KG1 (cell line): ENCODE results near the gene GINM1.

Experiments
- DNase-seq: peaks from one replicate; lab custom pipeline; 2025; lab: John Stamatoyannopoulos, UW

The GINM1 gene, protein sequence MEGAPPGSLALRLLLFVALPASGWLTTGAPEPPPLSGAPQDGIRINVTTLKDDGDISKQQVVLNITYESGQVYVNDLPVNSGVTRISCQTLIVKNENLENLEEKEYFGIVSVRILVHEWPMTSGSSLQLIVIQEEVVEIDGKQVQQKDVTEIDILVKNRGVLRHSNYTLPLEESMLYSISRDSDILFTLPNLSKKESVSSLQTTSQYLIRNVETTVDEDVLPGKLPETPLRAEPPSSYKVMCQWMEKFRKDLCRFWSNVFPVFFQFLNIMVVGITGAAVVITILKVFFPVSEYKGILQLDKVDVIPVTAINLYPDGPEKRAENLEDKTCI

DNA sequence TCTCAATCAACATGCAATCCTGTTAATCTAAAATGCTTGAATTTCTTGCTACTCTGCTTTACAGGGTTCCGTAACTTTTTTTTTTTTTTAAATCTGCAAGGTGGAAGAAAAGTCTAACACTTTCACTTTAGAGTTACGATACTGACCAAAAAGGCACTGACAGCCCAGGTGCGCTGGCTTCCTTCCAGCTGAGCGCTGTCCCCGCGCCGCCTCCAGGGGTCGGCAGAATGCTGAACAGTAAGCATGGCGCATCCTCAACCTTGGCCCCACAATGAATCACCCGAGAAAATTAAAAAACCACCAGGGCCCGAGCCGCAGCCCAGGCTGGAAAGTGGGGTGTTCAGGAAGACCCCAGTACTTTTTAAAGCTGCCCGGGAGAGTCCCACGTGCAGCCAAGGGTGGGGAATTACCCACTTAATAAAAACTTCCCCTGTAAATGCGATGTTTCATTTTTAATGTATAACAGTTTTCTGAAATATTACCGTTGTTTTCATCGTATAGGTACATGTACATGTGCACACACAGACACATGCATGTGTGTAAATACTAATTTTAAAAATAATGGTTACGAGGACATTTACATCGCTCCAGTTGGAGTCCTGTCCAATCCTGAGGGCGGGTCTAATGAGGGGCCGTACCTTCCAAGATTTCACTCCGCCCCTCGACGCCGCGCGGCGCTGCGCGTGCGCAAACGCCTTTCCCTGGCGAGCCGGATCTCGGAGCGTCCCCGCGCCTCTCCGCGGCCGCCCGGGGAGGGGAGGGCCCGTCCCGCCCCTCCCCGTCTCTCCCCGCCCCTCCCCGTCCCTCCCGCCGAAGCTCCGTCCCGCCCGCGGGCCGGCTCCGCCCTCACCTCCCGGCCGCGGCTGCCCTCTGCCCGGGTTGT is at the start of gene GINM1:
Gene GINM1, plus strand, starts transcription at position 849 of the 883 bp plus-strand sequence. CDS start 40 bp downstream, outside the sequence.
- DNase-seq = peak; percentile 92

DNA sequence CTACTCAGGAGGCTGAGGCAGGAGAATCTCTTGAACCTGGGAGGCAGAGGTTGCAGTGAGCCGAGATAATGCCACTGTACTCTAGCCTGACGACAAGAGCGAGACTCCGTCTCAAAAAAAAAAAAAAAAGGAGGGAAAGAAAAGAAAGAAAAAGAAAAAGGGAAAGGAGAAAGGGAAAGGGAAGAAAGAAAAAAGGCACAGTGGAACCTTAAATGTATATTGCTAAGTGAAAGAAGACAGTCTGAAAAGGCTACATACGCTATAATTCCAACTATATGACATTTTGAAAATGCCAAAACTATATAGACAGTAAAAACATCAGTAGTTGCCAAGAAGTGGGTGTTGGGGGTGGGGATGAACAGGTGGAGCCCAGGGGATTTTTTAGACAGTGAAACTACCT is 36.5 kb upstream of the GINM1 start:
- no peak for DNase-seq

DNA sequence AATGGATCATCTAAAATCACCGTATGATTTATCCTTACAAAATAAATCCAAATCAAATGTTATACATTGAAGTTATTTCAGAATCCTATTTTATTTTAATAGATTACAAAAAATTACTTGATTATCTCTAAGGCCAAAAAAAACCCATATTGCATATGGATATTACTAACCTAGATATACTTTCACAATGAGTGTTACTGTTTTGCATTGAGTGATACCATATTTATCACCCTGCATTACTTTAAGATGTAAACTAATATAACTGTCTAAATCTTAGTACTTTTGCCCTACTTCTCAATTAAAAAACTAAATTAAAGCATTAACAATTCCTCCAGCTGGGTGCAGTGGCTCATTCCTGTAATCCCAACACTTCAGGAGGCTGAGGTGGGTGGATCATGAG is 31.4 kb upstream of the GINM1 start:
- DNase-seq = no peak

DNA sequence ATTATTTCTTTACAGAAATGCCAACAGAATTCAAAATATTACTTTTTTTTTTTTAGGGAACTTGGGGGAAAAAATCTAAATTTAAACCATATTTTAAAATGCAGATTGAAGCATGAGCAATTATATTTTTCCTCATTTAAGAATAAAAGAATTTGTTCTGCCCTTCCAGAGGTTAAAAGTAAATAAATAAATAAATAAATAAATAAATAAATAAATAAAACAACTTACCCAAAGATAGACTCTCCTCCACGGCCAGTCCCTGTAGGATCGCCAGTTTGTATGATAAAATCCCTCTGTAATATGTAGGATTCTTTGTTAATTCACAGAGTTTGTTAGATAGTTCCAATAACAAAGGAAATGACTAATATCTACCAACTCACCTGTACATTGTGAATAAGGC is 25.0 kb upstream of the GINM1 start:
- no peak for DNase-seq

DNA sequence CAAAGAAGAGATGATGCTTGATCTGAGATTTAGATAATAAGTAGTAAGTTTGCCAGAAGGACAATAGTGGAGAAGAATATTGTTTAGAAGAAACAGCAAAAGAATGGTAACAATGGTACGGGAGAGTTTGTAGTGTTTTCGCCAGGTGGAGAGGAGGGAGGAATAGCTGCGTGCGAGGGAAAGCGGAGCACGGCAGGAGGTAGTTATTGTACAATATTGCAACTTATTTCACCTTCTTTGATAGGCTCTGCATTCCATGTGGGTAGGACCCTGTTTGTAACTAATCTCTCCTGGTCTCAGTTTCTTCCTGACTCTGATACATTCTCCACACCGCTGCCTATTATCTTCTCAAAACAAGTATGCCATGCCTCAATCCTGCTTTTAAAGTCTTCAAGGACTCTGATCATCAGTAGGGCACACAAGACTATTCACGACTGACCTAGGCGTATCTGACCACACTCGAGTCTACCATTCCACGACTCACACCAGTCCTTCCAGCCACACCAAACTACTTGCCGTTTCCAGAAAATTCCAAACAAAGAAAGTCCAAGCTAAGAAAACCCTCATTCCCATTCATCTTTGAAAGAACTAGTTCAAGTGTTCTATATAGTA is 21.4 kb upstream of the GINM1 start:
- no peak for DNase-seq

DNA sequence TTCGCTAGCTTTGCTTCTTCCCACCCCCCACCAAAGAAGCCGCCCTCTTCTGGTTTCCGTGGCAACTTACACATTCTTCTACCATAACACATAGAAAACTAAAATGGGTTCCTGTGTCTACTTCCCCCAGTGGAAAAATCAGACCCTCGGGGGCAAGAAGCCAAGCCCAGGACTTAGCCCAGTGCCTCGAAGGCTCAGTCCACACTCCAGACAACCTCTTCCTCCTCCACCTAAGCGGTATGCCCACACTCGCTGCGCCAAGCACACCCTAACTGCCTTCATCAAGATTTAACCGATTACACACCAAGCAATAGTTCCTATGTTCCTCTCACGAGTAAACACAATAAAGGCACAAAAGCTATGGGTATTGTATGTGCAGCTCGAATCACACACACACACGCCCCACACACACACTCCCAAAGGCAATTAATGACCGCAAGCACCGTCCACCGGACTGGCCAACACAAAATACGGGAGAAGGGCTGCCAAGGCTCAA is 20.9 kb upstream of the GINM1 start:
- no peak for DNase-seq

DNA sequence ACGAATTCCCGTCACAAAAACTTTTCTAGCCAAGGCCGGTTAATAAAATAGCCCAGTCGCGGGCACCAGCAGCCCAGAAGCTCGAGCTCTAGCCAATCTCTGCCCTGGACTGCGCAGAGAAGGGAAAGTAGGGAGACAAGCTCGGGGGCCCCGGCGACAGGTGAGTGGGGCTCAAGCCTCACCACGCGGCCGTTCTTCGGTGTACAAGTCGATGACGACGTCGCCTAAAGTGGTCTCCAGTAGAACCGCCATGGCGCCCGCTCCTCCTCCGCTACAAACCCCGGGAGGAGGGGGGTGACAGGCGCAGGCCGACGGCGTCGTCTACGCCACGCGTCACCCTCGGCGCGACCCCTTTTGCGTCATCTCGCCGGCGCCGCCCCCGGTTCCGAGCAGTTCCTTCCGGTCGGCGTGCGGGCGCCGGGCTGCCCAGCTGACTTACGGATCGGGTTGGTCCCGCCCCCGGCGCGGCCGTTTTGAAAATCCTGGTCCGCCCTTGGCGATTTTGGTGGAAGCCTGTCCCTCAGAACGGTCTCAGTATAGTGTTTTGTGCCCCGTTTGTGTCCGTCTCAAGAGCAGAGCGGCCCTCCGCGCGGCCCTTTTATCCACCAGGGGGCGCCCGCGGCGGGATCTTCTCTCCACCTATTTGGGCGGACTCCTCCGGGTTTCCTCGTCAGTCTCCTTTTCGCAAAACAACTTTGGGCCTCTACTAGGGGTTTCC is 20.3 kb upstream of the GINM1 start, which contains the start of gene PPIL4:
Gene PPIL4, minus strand, starts transcription at position 290 of the 718 bp plus-strand sequence. Its CDS starts 38 bp downstream, at position 252.
- peak; percentile 92 for DNase-seq

DNA sequence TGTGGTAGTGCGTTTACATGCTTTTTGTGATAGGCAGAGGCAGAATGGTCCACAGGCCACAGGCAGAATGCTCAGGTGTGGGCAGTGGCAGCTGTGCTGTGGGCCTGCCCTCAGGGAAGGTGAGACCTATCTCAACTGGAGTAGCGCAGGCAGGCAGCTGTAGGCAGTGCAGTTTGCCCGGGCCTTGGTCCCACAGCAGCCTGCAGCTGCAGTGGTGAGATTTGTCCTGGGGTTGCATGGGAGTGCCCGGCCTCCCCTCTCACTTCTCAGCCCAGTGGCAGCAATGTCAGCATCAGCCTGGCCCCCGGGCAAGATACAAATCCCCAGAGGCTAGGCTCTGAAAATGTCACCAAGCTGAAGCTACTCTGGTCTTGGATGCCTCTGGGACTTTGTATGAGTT is 14.3 kb upstream of the GINM1 start:
- no peak for DNase-seq

DNA sequence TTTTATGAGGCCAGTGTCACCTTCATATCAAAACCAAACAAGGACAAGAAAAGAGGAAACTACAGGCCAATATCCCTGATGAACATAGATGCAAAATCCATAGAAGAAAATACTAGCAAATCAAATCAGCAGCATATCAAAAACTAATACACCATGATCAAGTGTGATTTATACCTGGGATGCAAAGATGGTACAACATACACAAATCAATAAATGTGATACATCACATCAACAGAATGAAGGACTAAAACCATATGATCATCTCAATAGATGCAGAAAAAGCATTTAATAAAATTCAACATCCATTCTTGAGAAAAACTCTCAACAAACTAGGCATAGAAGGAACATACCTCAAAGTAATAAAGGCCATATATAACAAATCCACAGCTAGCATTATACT is 8.1 kb upstream of the GINM1 start:
- no peak for DNase-seq

DNA sequence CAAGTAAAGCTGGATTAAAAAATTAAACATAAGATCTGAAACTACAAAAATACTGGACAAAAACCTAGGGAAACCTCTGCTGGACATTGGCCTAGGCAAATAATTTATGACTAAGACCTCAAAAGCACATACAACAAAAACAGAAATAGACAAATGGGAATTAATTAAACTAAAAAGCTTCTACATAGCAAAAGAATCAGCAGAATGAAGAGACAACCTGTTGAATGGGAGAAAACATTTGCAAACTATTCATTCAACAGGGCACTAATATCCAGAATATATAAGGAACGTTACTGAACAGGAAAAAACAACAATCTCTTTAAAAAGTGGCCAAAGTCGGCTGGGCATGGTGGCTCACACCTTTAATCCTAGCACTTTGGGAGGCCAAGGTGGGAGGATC is 6.8 kb upstream of the GINM1 start:
- no peak for DNase-seq

DNA sequence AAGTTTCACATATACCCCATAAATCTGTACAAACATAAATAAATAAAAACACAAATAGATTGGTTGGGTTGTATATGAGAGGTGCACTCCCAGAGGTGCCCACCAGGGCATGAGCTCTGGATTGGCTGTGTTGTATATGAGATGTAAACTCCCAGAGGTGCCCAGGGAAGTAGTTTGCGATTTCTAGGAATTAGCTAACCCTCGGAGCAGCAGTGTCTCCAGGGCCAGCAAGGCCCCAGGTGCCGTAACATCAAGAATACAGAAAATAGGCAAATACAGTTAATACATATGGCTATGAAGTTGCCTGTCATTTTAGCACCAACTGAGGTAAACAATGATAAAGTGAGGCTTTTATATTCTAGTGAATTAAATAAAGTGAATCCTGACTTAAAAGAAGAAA is 5.4 kb upstream of the GINM1 start:
- no peak for DNase-seq

DNA sequence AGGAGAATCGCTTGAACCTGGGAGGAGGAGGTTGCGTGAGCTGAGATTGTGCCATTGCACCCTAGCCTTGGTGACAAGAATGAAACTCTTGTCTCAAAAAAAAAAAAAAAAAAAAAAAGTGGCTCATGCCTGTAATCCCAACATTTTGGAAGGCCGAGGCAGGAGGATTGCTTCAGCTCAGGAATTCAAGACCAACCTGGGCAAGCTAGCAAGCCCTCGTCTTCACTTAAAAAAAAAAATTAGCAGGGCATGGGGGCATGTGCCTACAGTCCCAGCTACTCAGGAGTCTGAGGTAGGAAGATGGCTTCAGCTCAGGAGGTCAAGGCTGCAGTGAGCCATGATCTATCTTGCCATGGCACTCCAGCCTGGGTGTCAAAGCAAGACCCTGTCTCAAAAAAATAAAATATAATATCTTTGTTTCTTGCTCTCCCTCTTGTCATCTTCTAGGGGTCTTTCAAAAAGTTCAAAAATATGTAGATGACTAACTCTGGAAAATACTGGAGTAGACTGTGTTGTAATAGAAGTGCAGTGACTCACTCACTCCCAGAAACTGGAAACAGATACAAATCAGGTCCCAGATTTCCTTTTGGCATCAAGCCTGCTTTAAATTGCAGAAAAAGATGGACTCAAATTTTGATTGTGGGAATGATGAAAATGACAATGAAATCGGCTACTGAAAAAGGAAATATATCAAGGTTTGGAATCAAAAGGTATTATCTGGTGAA is 2.8 kb upstream of the GINM1 start:
- DNase-seq = no peak

DNA sequence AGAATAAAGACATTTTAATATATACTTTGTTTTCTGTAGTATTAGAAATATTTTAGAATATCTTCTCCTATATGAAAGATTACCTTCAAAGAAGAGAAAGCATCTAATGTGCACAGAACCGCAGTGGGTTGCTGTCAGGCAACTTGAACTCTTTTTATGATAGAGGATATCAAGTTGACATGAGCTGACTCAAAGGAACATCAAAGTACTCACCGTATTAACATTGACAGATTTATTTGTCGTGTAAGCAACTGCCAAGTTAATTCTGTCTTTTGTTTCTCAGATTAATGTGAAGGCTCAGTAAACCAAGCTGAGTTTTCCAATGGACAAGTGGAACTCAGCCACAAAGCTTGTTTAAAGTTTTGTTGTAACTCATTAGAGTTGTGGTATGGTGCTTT is 2.2 kb upstream of the GINM1 start:
- DNase-seq = no peak

DNA sequence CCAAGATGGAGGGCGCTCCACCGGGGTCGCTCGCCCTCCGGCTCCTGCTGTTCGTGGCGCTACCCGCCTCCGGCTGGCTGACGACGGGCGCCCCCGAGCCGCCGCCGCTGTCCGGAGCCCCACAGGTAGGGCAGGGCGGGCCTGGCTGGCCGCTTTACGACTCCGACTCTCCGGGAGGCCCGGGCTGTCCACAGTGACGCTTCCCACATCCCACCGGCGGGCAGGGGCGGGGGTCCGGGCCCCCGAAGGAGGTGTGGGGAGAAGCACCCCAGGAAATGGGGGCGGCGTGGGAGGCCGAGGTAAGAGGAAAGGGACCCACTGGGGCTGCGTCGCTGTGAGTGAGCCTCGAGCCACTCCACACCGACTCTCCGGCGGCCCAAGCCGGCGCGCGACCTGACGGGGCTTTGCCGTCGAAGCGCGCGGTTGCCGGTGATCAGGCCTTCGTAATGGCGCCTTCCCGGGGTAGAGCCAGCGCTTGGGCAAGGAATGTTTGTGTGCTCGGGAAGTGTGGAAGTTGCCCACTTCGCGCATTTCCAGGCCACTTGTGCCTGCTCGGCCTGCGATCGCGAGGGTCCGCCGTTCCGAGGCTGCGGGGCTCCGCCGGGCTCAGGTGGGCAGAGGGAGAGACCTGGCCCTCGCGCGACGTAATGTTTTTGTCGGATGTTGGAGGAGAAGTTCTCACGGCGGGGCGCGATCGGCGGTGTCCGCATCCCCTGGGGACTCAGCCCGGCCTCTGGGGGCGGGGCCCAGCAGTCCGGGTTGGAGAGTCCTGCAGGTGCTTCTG is 427 bp downstream of the GINM1 start:
- peak; percentile 82 for DNase-seq

DNA sequence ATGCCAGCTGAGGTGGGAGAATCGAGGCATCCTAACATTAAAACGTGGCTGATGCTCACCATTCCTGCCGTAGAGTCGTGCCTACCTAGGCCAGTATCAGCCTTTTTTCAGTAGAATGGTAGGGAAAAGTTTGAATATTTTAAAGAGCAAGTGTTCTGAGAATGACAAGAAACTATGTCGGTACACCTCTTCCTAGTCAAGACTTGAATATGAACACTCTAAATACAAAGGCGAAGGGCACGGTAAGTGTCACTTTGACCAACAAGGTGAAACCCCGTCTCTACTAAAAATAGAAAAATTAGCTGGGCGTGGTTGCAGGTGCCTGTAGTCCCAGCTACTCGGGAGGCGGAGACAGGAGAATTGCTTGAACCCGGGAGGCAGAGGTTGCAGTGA is 1.0 kb downstream of the GINM1 start:
- no peak for DNase-seq

DNA sequence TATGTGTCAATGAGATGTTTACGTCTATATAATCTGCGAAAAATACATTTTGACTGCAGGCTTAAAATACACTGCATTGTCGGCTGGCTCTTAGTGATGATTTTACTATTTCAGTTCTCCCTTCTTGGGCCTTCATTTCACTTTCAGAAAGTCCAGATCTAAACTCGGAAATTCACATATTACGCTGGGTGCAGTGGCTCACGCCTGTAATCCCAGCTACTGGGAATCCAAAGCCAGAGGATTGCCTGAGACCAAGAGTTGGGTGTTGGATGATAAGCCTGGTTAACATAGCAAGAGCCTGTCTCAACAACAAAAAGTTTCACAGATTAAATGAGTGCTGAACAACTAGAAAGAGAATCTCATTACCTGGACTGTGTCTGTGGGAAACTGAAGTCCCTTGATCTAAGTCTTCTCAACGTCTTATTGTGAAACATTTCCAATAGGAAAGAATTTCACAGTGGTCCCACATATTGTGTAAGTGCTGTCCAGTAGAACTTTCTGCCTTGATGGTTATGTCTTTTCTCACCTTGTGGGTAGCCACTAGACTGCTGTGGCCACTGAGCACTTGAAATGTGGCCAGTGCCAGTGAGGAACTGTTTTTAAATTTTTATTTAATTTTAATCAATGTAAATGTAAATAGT is 1.9 kb downstream of the GINM1 start:
- DNase-seq = no peak

DNA sequence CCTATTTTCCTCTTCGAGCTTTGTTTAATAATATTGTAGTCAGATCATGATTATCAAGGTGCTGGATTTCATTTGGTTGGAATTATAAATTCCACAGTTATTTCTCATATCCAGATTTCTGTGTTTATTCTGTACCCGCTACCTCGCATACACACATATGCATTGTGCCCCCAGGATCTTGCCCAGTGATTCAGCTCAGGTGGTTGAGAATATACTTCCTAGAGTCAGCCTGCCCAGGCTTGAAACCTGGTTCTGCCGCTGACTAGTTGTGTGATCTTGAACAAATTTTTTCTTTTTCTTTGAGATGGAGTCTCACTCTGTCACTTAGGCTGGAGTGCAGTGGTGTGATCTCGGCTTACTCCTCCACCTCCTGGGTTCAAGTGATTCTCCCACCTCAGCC is 14.7 kb downstream of the GINM1 start:
- DNase-seq = no peak

DNA sequence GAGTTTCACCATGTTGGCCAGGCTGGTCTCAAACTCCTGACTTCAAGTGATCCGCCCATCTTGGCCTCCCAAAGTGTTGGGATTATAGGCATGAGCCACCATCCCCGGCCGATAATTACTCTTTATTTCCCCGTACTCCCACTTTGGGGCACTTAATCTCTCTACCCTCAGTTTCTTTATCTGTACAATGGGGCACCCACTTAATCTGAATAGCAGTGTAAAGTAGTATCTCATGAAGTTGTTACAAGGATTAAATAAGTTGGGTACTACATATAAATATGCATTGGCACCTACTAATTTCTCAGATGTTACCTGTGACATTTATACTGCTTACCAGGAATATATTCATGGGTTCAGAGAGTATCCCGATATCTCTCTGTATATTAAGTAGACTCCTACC is 15.2 kb downstream of the GINM1 start:
- no peak for DNase-seq

DNA sequence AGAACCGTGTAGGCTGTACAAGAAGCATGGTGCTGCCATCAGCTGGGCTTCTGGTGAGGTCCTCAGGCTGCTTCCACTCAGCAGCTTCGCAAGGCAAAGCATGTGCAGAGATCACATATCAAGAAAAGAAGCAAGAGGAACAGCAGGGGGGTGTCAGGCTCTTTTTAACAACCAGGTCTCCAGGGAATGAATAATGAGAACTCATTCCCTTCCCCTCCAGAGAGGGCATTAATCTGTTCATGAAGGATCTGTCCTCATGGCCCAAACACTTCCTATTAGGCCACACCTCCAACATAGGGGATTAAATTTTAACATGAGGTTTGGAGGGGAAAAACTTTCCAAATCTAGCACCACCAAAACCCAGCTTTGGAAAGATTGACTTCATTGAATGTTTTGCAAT is 20.0 kb downstream of the GINM1 start:
- DNase-seq = no peak

DNA sequence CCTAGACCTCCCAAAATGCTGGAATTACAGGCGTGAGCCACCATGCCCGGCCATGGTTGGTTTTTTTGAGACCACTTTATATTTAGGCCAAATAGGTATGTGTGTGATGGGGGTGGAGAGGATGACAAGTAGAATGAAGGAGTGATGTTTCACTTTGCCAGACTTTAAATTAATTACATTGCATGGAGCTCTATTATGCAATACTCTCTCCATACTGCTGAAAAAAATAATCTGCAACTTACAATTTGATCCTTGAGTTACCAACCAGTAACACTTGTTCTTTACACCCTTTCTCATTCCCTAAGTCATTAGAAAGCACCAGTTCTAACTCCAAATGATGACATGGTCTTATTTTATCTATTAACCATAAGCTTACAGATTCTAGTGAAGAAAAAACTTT is 26.8 kb downstream of the GINM1 start:
- no peak for DNase-seq
